Hematopoietic multipotent progenitor cell treated with erythropoietin and hydrocortisone succinate and interleukin-3 and kit ligand, for 6 days (in vitro differentiated cells): ENCODE measurements around the gene PVALEF.

Experiments used
- DNase-seq: peaks from one replicate; pipeline ENCODE4 v3.0.0-alpha.2; 2015

Gene PVALEF

GRCh38 chr17:81165246-81166032 lies at the start of gene PVALEF:
Gene PVALEF (plus strand): TSS chr17:81165507. CDS start chr17:81181227, 15,720 bp downstream.
- DNase-seq, result no peak

DNA sequence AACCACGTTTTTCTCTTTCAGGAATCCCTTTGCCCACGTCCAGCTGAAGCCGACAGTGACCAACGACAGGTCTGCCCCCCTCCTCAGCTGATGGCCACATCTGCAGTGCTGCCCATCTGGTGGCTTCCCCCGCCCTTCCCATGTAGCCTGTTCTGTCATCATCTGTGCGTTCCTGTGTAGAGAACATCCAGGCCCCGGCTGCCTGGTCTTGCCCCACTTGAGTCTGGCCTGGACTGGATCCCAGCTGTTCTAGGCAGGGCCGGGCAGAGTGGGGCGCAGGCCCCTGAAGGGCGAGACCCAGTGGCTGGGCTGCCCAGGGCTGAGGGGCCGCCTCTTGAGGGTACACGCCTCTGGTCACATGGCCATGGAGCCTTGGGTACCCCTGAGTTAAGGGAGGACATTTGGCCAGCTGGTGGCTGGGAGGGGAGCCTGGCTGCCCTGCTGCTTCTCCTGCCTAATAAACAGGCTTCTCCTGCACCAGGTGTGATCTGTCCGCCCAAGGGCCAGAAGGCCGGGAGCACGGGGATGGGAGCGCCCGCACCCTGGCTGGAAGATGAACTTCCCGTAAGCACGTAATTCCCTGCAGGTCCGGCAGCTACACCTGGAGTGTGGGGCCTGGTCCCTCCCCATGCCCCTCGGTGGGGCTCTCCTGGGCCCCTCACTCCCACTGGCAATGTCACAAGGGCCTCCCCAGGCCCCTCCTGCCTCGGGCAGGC lies 49.4 kb upstream of the PVALEF start:
- DNase-seq, result no peak

GRCh38 chr17:81116704-81117103 lies 48.6 kb upstream of the PVALEF start:
- no peak for DNase-seq

GRCh38 chr17:81117672-81118198 lies 47.6 kb upstream of the PVALEF start:
- DNase-seq, result peak; percentile 15

- no peak for DNase-seq
These were observed 46.7 kb upstream of the PVALEF start for GRCh38 chr17:81118308-81119221.

DNA sequence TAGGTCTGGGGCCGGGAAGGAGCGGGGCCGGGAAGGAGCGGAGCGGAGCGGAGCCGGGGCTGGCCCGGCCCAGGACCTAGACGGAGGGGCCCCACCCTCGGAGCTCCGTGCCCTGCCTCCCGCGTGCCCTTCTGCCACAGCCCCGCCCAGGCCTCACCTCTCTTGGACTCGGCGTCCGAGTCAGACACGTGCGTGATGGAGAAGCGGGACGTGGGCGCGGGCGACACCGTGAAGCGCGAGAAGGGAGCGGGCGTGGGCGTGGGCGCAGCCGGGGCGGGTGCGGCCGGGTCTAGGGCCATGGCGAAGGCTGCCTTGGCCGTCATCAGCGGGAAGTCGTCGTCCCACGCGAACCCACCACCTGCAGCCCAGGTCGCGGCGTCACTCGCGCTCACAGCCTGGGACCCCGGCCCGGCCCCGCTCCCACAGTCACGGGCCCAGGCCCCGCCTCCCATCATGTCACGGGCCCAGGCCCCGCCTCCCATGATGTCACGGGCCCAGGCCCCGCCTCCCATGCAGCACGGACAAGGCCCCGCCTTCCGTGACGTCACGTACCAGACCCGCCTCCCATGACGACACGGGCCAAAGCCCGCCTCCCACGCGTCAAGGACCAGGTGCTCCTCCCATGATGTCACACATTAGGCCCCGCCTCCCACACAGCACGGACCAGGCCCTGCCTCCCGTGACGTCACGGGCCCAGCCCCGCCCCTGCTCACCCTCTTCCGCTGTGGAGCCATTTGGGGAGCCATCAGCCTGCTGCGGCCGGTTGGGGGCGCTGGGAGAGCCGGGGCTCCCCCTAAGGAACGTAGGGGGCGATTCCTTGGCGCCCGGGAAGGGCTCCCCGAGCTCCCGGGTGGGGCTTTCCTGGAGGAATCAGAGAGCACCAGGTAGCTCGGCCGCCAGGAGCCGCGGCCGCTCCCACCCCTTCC lies 45.8 kb upstream of the PVALEF start:
- peak; percentile 77 for DNase-seq

DNA sequence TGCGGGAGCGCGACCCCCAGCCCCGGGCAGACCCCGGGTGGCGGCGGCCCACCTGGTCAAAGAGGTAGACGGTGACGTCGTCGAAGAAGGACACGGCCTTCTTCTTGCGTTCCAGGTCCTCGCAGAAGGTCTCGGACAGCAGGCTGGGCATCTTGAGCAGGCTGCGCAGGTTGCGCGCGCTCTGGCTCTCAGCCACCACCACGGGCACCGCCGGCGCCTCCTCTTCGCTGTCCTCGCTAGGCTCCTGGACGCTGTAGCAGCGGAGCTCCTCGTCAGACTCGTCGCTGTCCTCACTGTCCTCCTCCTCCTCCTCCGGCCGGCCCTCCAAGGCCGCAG lies 45.2 kb upstream of the PVALEF start:
- no peak for DNase-seq

DNA sequence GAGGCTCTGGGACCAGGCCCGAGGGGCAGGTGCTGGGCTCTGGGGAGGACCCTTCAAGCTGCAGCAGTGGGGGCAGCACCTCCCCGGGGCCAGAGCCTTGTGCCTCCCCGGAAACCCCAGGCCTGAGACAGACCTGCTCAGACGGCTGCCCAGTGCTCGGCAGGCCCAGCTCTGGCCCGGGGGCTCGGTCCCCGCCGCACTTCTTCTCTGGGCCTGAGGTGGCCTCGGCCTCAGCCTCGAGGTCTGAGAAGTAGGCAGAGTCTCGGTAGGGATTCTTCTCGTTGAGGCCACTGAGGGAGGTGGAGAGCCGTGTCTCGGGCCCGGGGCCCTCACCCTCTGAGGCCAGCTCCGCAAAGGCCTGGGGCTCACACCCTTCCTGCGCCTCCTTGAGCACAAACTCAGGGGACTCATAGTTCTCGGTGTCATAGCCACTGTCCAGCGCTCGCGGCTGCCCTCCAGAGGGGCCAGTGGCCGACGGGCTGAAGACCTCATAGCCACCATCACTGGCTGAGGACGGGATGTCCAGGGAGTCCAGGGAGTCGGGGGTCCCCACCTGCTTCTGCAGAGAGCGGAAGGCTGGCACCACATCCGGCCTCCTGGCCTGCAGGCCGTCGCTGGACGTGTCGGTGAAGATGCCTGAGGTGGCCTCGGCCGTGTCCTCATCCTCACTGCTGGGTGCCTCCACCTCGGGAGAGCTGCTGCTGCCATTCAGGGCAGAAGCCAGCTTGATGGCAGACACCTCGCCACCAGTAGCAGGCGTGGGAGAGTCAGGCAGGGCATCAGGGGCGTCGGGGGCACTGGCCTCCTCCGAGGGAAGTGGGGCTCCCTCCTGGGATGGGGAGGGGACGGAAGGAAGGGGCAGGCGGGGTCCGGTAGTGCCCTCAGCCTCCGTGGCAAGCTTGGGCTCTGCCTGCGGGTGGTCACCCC lies 44.3 kb upstream of the PVALEF start:
- DNase-seq, result no peak

DNA sequence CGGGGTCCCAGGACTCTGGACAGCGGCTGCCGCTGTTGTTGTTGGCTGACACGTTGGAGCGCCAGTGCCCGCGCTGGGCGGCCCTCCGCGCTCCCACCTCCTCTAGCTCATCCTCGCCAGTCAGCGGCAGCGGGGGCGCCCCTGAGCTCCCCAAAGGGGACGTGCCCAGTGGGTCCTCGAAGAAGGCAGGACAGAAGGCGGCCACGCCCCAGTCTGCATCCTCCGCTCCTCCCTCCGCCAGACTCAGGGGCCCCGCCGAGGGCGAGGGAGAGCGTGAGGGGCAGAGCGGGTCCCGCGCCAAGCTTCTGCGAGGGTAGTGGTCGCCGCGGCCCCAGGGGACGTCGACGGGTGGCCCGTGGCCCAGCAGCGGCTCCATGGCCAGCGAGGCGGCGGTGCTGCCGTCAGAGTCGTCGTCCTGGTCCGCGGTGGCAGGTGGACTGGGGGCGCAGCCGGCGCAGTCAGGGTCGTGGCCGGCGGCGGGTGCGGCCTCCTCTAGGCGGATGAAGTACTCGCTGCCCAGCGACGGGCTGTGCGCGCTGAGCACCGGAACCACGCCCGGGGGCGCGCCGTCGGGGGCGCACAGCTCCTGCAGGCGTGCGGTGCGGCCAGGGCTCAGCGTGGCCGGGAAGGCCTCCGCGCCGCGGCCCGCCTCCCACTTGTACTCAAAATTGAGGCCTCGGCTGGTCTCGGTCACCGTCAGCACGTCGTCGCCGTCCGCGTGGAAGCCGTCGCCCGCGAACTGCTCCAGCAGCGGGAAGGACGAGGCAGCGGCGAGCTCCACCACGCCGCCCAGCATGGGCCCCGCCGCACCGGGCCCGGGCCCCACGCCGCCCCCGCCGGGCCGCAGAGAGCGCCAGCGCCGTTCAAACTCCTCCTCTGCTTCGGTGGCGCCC lies 43.2 kb upstream of the PVALEF start:
- no peak for DNase-seq

GRCh38 chr17:81123052-81124048 lies 42.0 kb upstream of the PVALEF start:
- DNase-seq, result no peak

DNA sequence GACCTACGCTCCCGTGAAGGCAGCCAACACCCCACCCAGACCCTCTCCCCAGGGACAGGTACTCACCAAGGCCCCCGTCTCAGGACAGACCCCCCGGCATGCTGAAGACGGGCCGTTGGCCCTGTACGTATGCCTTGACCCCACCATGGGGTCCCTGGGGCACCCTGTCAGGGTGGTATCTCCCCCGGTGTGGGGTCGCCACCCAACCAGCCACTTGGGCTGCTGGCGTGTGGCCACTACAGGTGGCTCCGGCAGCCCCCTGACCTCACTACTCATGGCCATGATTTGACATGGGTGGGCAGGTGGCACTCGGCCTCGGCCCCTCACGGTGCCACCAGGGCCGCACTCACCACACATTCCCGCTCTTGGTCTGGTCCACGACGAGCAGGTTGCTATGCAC lies 40.9 kb upstream of the PVALEF start:
- no peak for DNase-seq

- no peak for DNase-seq
These were observed 39.7 kb upstream of the PVALEF start for GRCh38 chr17:81125573-81126081.

GRCh38 chr17:81126281-81127132 lies 38.8 kb upstream of the PVALEF start:
- no peak for DNase-seq

GRCh38 chr17:81127133-81127455 lies 38.2 kb upstream of the PVALEF start:
- DNase-seq, result no peak

- no peak for DNase-seq
These were observed 37.7 kb upstream of the PVALEF start for GRCh38 chr17:81127526-81128177.

DNA sequence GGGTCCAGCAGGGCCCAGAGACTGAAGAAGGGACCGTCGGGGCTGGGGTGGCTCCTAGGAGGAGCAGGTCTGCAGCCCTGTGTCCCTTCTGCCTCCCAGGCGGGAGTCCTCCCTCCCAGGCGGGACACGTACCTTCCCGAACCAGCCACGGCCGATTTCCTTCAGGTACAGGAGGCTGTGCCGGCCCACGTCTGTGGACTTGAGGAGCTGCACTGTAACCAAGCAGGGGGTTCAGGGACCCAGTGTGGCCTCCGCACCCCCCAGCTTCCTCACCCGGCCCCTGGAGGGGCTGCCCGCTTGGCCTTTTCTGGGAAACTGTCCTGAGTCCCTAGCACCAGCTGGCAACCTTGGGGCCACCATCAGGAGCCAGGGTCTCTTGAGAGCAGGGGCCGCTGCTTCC lies 37.0 kb upstream of the PVALEF start:
- no peak for DNase-seq

- DNase-seq, result no peak
These were observed 36.5 kb upstream of the PVALEF start for GRCh38 chr17:81128774-81129173.
